SK-N-SH (cell line): Measurements from ENCODE around the gene KRTAP16-1. TPM values are rescaled to one million over a fixed set of nuclear protein-coding genes. Genes with fewer than 3 reads are reported as not detected.

Experiments used
- CTCF ChIA-PET: fragments of 300-600, 350-600 bp; formaldehyde crosslinking; extraction: SDS; loops from one replicate; lab custom pipeline; 2021; lab: Yijun Ruan, JAX
- POLR2A ChIA-PET: fragments of 350-600 bp; sonication (Branson Sonifier 250); formaldehyde crosslinking; extraction: SDS; loops from one replicate; lab custom pipeline; 2020; ENCODE audit warnings: antibody characterized with exemption, inconsistent platforms; lab: Yijun Ruan, JAX
- DNase-seq: peaks from one replicate; pipeline ENCODE4 v3.0.0; 2012
- H2AFZ ChIP-seq: fragments of 200-600 bp; sonication (generic); 2 replicates; pipeline ENCODE4 v1.8.1; 2016; ENCODE audit warnings: antibody characterized with exemption, mild to moderate bottlenecking, low read depth
- H3F3A ChIP-seq: fragments of 200-600 bp; sonication (generic); replicated peaks from 2 replicates; pipeline ENCODE3; 2016; ENCODE audit warnings: antibody characterized with exemption, mild to moderate bottlenecking; ENCODE audit not compliant: insufficient read depth
- H3K27ac ChIP-seq, 2 experiments: fragments of 200-500 bp in 1 of 2; fragments of 200-600 bp in 1 of 2; sonication (Bioruptor generic) in 1 of 2; sonication (generic), shearing (Covaris generic) in 1 of 2; 2 replicates each; pipeline versions ENCODE4 v1.5.1 to v1.6.1; 2014 to 2016; ENCODE audit warnings: low read depth in 2 of 2, inconsistent platforms in 1 of 2, low read length in 1 of 2, mild to moderate bottlenecking in 1 of 2, mixed read lengths in 1 of 2
- H3K27me3 ChIP-seq: fragments of 200-600 bp; sonication (generic), shearing (Covaris generic); 2 replicates; pipeline ENCODE4 v1.6.1; 2016; ENCODE audit warnings: mixed run types; ENCODE audit not compliant: insufficient read depth
- H3K36me3 ChIP-seq, 2 experiments: fragments of 200-500 bp in 1 of 2; fragments of 200-600 bp in 1 of 2; sonication (Bioruptor generic) in 1 of 2; sonication (generic) in 1 of 2; replicated peaks in 1 of 2; 2 replicates each; pipeline versions ENCODE3 to v1.5.1; 2014 to 2016; ENCODE audit warnings: low read length in 1 of 2, mild to moderate bottlenecking in 1 of 2; ENCODE audit not compliant: insufficient read depth in 2 of 2, control insufficient read depth in 1 of 2
- H3K4me1 ChIP-seq, 2 experiments: fragments of 200-500 bp in 1 of 2; fragments of 200-600 bp in 1 of 2; sonication (Bioruptor generic) in 1 of 2; sonication (generic), shearing (Covaris generic) in 1 of 2; 2 replicates each; pipeline versions ENCODE4 v1.5.1 to v1.6.1; 2014 to 2016; ENCODE audit warnings: low read depth in 1 of 2, low read length in 1 of 2, mixed run types in 1 of 2; ENCODE audit not compliant: insufficient read depth in 2 of 2, control insufficient read depth in 1 of 2
- H3K4me2 ChIP-seq: fragments of 200-600 bp; sonication (generic), shearing (Covaris generic); 2 replicates; pipeline ENCODE4 v1.6.1; 2017; ENCODE audit warnings: mixed run types
- H3K4me3 ChIP-seq, 2 experiments: fragments of 200-500 bp in 1 of 2; fragments of 200-600 bp in 1 of 2; sonication (Bioruptor generic) in 1 of 2; sonication (generic), shearing (Covaris generic) in 1 of 2; 2 replicates each; pipeline versions ENCODE4 v1.5.1 to v1.8.1; 2014 to 2016; ENCODE audit warnings: low read depth in 2 of 2, inconsistent platforms in 1 of 2, low read length in 1 of 2, mild to moderate bottlenecking in 1 of 2, mixed read lengths in 1 of 2, moderate library complexity in 1 of 2
- H3K79me2 ChIP-seq: fragments of 200-600 bp; sonication (generic); 2 replicates; pipeline ENCODE4 v1.8.1; 2017; ENCODE audit warnings: mild to moderate bottlenecking; ENCODE audit not compliant: insufficient read depth
- H3K9ac ChIP-seq: fragments of 200-600 bp; sonication (generic); 2 replicates; pipeline ENCODE4 v1.6.1; 2017; ENCODE audit warnings: mixed run types
- H3K9me2 ChIP-seq: fragments of 200-600 bp; sonication (generic); 2 replicates; pipeline ENCODE4 v1.6.1; 2017; ENCODE audit warnings: mixed run types
- H3K9me3 ChIP-seq: fragments of 200-600 bp; sonication (generic); 2 replicates; pipeline ENCODE4 v1.6.1; 2017; ENCODE audit warnings: mixed run types, mild to moderate bottlenecking, moderate library complexity
- H4K20me1 ChIP-seq: fragments of 200-600 bp; sonication (generic); 2 replicates; pipeline ENCODE4 v1.6.1; 2017; ENCODE audit warnings: mild to moderate bottlenecking, mixed run types; ENCODE audit not compliant: insufficient read depth
- CTCF ChIP-seq: fragments of 200-600 bp; sonication (generic); IDR thresholded peaks from 2 replicates; pipeline ENCODE4 v1.6.1; 2017; ENCODE audit warnings: antibody characterized with exemption, mild to moderate bottlenecking, moderate library complexity
- EZH2phosphoT487 ChIP-seq: fragments of 200-600 bp; sonication (generic); IDR thresholded peaks from 2 replicates; pipeline ENCODE4 v1.6.1; 2017; ENCODE audit warnings: low read depth, mixed run types, mild to moderate bottlenecking, antibody characterized with exemption, moderate library complexity, borderline replicate concordance
- FOXJ3 ChIP-seq: sonication (generic); formaldehyde crosslinking; IDR thresholded peaks from 2 replicates; pipeline ENCODE4 v1.5.1; 2020; ENCODE audit warnings: mild to moderate bottlenecking, missing genetic modification reagents
- GABPA ChIP-seq: IDR thresholded peaks from 2 replicates; pipeline ENCODE4 v1.4.0; 2012; ENCODE audit warnings: low read depth, mild to moderate bottlenecking
- JUND ChIP-seq: IDR thresholded peaks from 2 replicates; pipeline ENCODE4 v1.4.0; 2012
- MEF2A ChIP-seq: IDR thresholded peaks from 2 replicates; pipeline ENCODE4 v1.4.0; 2012; ENCODE audit warnings: low read depth, borderline replicate concordance
- PBX3 ChIP-seq: IDR thresholded peaks from 2 replicates; pipeline ENCODE4; 2012
- TCF12 ChIP-seq: IDR thresholded peaks from 2 replicates; pipeline ENCODE4 v1.4.0; 2012
- TEAD4 ChIP-seq: IDR thresholded peaks from 2 replicates; pipeline ENCODE4 v1.4.0; 2012; ENCODE audit warnings: mild to moderate bottlenecking, borderline replicate concordance; ENCODE audit not compliant: insufficient read depth
- ZBTB33 ChIP-seq: IDR thresholded peaks from 2 replicates; pipeline ENCODE4 v1.4.0; 2012; ENCODE audit warnings: low read depth, borderline replicate concordance
- polyA plus RNA-seq, 3 experiments: library from polyadenylated mRNA; depleted of rRNA; stranded (reverse); fragments of >200 nt; gene quantifications; 2 replicates each; pipeline ENCODE4 v1.2.3, GENCODE V29; 2012
- small RNA-seq, 7 experiments: library from RNA; depleted of rRNA; stranded (forward); fragments of <200 nt; gene quantifications; one replicate each; pipeline ENCODE3, GENCODE V24; 2012

Gene KRTAP16-1
- polyA plus RNA-seq, 1 of the 3 experiments (the other 2 are of a cell fraction), result not detected

GRCh38 chr17:41263212-41263611, 45.9 kb downstream of the KRTAP16-1 start (continued):
- TF ChIP-seq ZBTB33, result no peak
- TF ChIP-seq EZH2phosphoT487, result no peak
- no peak for TF ChIP-seq GABPA
- no peak for TF ChIP-seq TCF12
- TF ChIP-seq CTCF, result no peak
- TF ChIP-seq FOXJ3 (CRISPR knock-in tag), result no peak

GRCh38 chr17:41258406-41258805, 50.7 kb downstream of the KRTAP16-1 start:
- no peak overlapping the region for H3K4me2 ChIP-seq
- no peak overlapping the region for H3K4me3 ChIP-seq
- TF ChIP-seq TEAD4 (no peak), JUND (no peak), ZBTB33 (no peak), MEF2A (no peak), PBX3 (no peak)
- TF ChIP-seq, all 33 proteins: peak for 0
- Histone ChIP-seq H3K9me2 (no peaks in the 10 kb centered on the region), H3K4me1 (no peaks in the 10 kb centered on the region), H4K20me1 (no peaks in the 10 kb centered on the region), H3K36me3 (no peaks in the 10 kb centered on the region), H3K9ac (no peak overlapping the region), H3K27ac (no peak overlapping the region), H3F3A (peaks cover 3% of the 10 kb centered on the region), H3K79me2 (no peaks in the 10 kb centered on the region), H3K9me3 (no peaks in the 10 kb centered on the region), H3K27me3 (peaks cover 23% of the 10 kb centered on the region; the same call in 1 of the 2 replicates), H2AFZ (no peak overlapping the region)
- ChIA-PET POLR2A (no interaction called here), CTCF (no interaction called here)
- no peak for DNase-seq

Small RNA genes lying within 50 kb of the gene (small RNA-seq; reads per million reads assigned to genes)
- 0 reads per million in 7 experiments for gene KRTAP9-10P

Other genes with a start within 250 kb of the KRTAP16-1 start
- gene KRTAP2-3, start 249.2 kb downstream of the KRTAP16-1 start, polyA plus RNA-seq (2012; rRNA removed), result 0.36 and 0.39 TPM in 2 replicates
- not detected in 2 replicates for gene KRTAP2-4, start 243.4 kb downstream of the KRTAP16-1 start, polyA plus RNA-seq (2012; rRNA removed)
- not detected in 2 replicates for gene KRTAP4-7, start 225.2 kb downstream of the KRTAP16-1 start, polyA plus RNA-seq (2012; rRNA removed)
- not detected in 2 replicates for gene KRTAP4-8, start 211.2 kb downstream of the KRTAP16-1 start, polyA plus RNA-seq (2012; rRNA removed)
- gene KRTAP4-16, start 207.1 kb downstream of the KRTAP16-1 start, polyA plus RNA-seq (2012; rRNA removed), result not detected in 2 replicates
- not detected in 2 replicates for gene KRTAP4-9, start 203.9 kb downstream of the KRTAP16-1 start, polyA plus RNA-seq (2012; rRNA removed)
- gene KRTAP4-11, start 190.9 kb downstream of the KRTAP16-1 start, polyA plus RNA-seq (2012; rRNA removed), result not detected in 2 replicates
- gene KRTAP4-12, start 185.1 kb downstream of the KRTAP16-1 start, polyA plus RNA-seq (2012; rRNA removed), result not detected in 2 replicates
- gene KRTAP4-6, start 168.8 kb downstream of the KRTAP16-1 start, polyA plus RNA-seq (2012; rRNA removed), result not detected in 2 replicates
- gene KRTAP4-5, start 159.5 kb downstream of the KRTAP16-1 start, polyA plus RNA-seq (2012; rRNA removed), result not detected in 2 replicates
- not detected in 2 replicates for gene KRTAP4-4, start 148.6 kb downstream of the KRTAP16-1 start, polyA plus RNA-seq (2012; rRNA removed)
- gene KRTAP4-3, start 141.1 kb downstream of the KRTAP16-1 start, polyA plus RNA-seq (2012; rRNA removed), result not detected in 2 replicates
- gene KRTAP4-2, start 131.1 kb downstream of the KRTAP16-1 start, polyA plus RNA-seq (2012; rRNA removed), result not detected in 2 replicates
- gene KRTAP4-1, start 124.4 kb downstream of the KRTAP16-1 start, polyA plus RNA-seq (2012; rRNA removed), result not detected in 2 replicates
- not detected in 2 replicates for gene KRTAP9-1, start 119.4 kb downstream of the KRTAP16-1 start, polyA plus RNA-seq (2012; rRNA removed)
- not detected in 2 replicates for gene KRTAP9-2, start 82.7 kb downstream of the KRTAP16-1 start, polyA plus RNA-seq (2012; rRNA removed)
- not detected in 2 replicates for gene KRTAP9-3, start 76.9 kb downstream of the KRTAP16-1 start, polyA plus RNA-seq (2012; rRNA removed)
- not detected in 2 replicates for gene KRTAP9-8, start 71.3 kb downstream of the KRTAP16-1 start, polyA plus RNA-seq (2012; rRNA removed)
- not detected in 2 replicates for gene KRTAP9-4, start 59.6 kb downstream of the KRTAP16-1 start, polyA plus RNA-seq (2012; rRNA removed)
- gene KRTAP9-9, start 53.9 kb downstream of the KRTAP16-1 start, polyA plus RNA-seq (2012; rRNA removed), result not detected in 2 replicates
- not detected in 2 replicates for gene KRTAP9-6, start 43.9 kb downstream of the KRTAP16-1 start, polyA plus RNA-seq (2012; rRNA removed)
- not detected in 2 replicates for gene KRTAP9-7, start 33.6 kb downstream of the KRTAP16-1 start, polyA plus RNA-seq (2012; rRNA removed)
- gene KRTAP29-1, start 6.5 kb downstream of the KRTAP16-1 start, polyA plus RNA-seq (2012; rRNA removed), result not detected in 2 replicates
- not detected in 2 replicates for gene KRTAP17-1, start 6.4 kb upstream of the KRTAP16-1 start, polyA plus RNA-seq (2012; rRNA removed)
- gene KRT33A, start 41.5 kb upstream of the KRTAP16-1 start, polyA plus RNA-seq (2012; rRNA removed), result not detected in 2 replicates
- gene KRT33B, start 60.5 kb upstream of the KRTAP16-1 start, polyA plus RNA-seq (2012; rRNA removed), result 0.08 TPM in 1 of 2 replicates, not detected in the other
- gene KRT34, start 73.0 kb upstream of the KRTAP16-1 start, polyA plus RNA-seq (2012; rRNA removed), result 0.05 and 0.08 TPM in 2 replicates
- gene KRT31, start 88.3 kb upstream of the KRTAP16-1 start, polyA plus RNA-seq (2012; rRNA removed), result 0.03 TPM in 1 of 2 replicates, not detected in the other
- not detected in 2 replicates for gene KRT37, start 115.3 kb upstream of the KRTAP16-1 start, polyA plus RNA-seq (2012; rRNA removed)
- gene KRT38, start 131.7 kb upstream of the KRTAP16-1 start, polyA plus RNA-seq (2012; rRNA removed), result not detected in 2 replicates
- not detected in 2 replicates for gene KRT32, start 158.1 kb upstream of the KRTAP16-1 start, polyA plus RNA-seq (2012; rRNA removed)
- gene KRT35, start 171.8 kb upstream of the KRTAP16-1 start, polyA plus RNA-seq (2012; rRNA removed), result not detected in 2 replicates
- gene KRT36, start 180.6 kb upstream of the KRTAP16-1 start, polyA plus RNA-seq (2012; rRNA removed), result not detected in 2 replicates
- gene KRT13, start 196.3 kb upstream of the KRTAP16-1 start, polyA plus RNA-seq (2012; rRNA removed), result 0.39 and 0.67 TPM in 2 replicates
- 16.9 and 17.0 TPM in 2 replicates for gene KRT15, start 209.6 kb upstream of the KRTAP16-1 start, polyA plus RNA-seq (2012; rRNA removed)
- 1.8 and 2.5 TPM in 2 replicates for gene KRT19, start 219.0 kb upstream of the KRTAP16-1 start, polyA plus RNA-seq (2012; rRNA removed)